NCI-H446 (cell line): ENCODE data around the gene JPH4.
A peak's percentile ranks its signal among the peaks of the same experiment; 100 is the strongest.

Source experiments
- DNase-seq, 2 experiments: peaks; one replicate each; lab custom pipeline; 2025; lab: John Stamatoyannopoulos, UW

JPH4 gene

GRCh38 chr14:23524954-23525353 is 53.6 kb downstream of the JPH4 start:
- no peak for DNase-seq

- DNase-seq, result no peak
Observed at GRCh38 chr14:23523229-23524016, 55.2 kb downstream of the JPH4 start.

- DNase-seq, result no peak
Observed at GRCh38 chr14:23522643-23523198, 55.9 kb downstream of the JPH4 start.

GRCh38 chr14:23521785-23522640 is 56.6 kb downstream of the JPH4 start:
- DNase-seq, result no peak

GRCh38 chr14:23520899-23521533 is 57.6 kb downstream of the JPH4 start:
- no peak for DNase-seq

- DNase-seq, result peak in 1 of 2 experiments; percentile 31
Observed at GRCh38 chr14:23518709-23519108, 59.9 kb downstream of the JPH4 start.
